GM18520 (cell line): Measurements from ENCODE around the gene NXPE4.
"Not testable (repeated sequence)": the region's sequence is repeated elsewhere in the genome, so short reads cannot be mapped to it uniquely, and the experiment has no call there.

Experiments used
- ATAC-seq: cut with Tn5 transposase; IDR thresholded peaks from one replicate; pipeline ENCODE4 v1.9.1; 2021; ENCODE audit not compliant: unreplicated experiment

Gene NXPE4

DNA sequence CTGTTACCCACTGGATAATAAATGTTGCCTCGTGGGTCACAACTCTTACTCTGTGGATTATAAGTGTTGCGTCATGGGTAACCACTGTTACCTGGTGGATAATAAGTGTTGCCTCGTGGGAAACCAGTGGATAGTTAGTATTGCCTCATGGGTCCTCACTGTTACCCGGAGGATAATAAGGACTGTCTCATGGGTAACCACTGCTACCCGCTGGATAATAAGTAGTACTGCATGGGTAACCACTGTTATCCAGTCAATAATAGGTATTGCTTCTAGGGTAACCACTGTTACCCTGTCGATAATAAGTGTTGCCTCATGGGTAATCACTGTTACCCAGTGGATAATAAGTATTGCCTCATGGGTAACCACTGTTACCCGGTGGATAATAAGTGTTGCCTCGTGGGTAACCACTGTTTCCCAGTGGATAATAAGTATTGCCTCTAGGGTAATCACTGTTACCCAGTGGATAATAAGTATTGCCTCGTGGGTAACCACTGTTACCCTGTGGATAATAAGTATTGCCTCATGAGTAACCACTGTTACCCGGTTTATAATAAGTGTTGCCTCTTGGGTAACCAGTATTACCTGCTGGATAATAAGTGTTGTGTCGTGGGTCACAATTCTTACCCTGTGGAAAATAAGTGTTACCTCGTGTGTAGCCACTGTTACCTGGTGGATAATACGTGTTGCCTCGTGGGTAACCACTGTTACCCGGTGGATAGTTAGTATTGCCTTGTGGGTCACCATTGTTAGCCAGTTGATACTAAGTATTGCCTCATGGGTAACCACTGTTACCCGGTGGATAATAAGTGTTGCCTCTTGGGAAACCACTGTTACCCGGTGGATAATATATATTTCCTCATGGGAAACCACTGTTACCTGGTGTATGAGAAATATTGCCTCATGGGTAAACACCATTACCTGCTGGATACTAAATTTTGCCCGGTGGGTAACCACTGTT, 15.7 kb upstream of the NXPE4 start:
- no peak for ATAC-seq

DNA sequence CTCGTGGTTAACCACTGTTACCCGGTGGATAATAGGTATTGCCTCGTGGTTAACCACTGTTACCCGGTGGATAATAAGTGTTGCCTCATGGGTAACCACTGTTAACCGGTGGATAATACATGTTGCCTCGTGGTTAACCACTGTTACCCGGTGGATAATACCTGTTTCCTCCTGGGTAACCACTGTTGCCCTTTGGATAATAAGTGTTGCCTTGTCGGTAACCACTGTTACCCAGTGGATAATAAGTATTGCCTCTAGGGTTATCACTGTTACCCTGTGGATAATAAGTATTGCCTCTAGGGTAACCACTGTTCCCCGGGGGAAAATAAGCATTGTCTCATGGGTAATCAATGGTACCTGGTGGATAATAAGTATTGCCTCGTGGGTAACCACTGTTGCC, 15.0 kb upstream of the NXPE4 start:
- no peak for ATAC-seq

DNA sequence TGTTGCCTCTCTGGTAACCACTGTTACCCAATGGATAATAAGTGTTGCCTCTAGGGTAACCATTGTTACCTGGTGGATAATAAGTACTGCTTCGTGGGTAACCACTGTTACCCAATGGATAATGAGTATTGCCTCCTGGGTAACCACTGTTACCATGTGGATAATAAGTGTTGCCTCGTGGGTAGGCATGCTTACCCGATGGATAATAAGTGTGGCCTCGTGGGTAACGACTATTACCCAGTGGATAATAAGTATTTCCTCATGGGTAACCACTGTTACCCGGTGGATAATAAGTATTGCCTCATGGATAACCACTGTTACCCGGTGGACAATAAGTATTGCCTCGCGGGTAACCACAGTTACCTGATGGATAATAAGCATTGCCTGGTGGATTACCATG, 13.8 kb upstream of the NXPE4 start:
- ATAC-seq = no peak

DNA sequence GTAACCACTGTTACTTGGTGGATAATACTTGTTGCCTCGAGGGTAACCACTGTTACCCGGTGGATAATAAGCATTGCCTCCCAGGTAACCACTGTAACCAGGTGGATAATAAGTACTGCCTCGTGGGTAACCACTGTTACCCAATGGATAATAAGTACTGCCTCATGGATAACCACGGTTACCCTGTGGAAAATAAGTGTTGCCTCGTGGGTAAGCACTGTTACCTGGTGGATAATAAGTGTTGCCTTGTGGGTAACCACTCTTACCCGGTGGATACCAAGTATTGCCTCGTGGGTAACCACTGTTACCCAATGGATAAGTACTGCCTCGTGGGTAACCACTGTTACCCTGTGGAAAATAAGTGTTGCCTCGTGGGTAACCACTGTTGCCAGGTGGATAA, 13.0 kb upstream of the NXPE4 start:
- not testable (repeated sequence) for ATAC-seq

DNA sequence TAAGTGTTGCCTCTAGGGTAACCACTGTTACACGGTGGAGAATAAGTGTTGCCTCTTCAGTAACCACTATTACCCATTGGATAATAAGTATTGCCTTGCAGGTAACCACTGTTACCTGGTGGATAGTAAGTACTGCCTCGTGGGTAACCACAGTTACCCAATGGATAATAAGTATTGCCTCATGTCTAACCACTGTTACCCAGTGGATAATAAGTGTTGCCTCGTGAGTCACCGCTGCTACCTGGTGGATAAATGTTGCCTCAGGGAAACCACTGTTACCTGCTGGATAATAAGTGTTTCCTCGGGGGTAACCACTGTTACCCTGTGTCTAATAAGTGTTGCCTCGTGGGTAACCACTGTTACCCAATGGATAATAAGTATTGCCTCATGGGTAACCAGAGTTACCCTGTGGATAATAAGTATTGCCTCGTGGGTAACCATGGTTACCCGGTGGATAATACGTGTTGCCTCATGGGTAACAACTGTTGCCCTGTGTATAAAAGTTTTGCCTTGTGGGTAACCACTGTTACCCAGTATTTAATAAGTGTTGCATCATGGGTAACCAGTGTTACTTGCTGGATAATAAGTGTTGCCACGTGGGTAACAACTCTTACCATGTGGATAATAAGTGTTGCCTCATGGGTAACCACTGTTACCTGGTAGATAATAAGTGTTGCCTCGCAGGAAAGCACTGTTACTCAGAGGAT, 12.3 kb upstream of the NXPE4 start:
- ATAC-seq = no peak

DNA sequence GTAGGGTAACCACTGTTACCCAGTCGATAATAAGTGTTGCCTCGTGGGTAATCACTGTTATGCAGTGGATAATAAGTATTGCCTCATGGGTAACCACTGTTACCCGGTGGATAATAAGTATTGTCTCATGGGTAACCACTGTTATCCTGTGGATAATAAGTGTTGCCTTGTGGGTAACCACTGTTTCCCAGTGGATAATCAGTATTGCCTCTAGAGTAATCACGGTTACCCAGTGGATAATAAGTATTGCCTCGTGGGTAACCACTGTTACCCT, 11.2 kb upstream of the NXPE4 start:
- ATAC-seq = not testable (repeated sequence)

DNA sequence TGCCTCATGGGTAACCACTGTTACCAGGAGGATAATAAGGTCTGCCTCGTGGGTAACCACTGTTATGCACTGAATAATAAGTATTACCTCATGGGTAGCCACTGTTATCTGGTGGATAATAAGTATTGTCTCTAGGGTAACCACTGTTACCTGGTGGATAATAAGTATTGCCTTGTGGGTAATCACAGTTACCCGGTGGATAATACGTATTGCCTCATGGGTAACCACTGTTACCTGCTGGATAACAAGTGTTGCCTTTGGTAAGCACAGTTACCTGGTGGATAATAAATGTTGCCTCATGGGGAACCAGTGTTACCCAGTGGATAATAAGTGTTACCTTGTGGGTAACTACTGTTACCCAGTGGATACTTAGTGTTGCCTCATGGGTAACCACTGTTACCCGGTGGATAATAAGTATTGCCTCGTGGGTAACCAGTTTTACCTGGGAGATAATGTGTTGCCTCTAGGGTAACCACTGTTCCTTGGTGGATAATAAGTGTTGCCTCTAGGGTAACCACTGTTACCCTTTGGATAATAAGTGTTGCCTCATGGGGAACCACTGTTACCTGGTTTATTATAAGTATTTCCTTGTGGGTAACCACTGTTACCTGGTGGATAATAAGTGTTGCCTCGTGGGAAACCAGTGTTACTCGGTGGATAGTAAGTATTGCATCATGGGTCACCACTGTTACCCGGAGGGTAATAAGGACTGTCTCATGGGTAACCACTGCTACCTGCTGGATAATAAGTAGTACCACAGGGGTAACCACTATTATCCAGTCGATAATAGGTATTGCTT, 10.6 kb upstream of the NXPE4 start:
- no peak for ATAC-seq

DNA sequence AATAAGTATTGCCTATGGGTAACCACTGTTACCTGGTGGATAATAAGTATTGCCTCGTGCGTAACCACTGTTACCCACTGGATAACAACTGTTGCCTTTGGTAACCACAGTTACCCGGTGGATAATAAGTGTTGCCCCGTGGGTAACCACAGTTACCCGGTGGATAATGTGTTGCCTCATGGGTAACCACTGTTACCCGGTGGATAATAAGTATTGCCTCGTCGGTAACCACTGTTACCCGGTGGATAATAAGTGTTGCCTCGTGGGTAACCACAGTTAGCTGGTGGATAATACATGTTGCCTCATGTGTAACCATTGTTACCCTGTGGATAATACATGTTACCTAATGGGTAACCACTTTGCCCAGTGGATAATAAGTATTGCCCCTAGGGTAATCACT, 9.8 kb upstream of the NXPE4 start:
- ATAC-seq = no peak

DNA sequence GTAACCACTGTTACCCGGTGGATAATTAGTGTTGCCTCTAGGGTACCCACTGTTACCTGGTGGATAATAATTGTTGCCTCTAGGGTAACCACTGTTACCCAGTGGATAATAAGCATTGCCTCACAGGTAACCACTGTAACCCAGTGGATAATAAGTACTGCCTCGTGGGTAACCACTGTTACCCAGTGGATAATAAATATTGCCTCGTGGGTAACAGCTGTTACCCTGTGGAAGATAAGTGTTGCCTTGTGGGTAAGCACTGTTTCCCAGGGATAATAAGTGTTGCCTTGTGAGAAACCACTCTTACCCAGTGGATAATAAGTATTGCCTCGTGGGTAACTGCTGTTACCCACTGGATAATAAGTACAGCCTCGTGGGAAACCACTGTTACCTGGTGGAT, 9.3 kb upstream of the NXPE4 start:
- no peak for ATAC-seq

DNA sequence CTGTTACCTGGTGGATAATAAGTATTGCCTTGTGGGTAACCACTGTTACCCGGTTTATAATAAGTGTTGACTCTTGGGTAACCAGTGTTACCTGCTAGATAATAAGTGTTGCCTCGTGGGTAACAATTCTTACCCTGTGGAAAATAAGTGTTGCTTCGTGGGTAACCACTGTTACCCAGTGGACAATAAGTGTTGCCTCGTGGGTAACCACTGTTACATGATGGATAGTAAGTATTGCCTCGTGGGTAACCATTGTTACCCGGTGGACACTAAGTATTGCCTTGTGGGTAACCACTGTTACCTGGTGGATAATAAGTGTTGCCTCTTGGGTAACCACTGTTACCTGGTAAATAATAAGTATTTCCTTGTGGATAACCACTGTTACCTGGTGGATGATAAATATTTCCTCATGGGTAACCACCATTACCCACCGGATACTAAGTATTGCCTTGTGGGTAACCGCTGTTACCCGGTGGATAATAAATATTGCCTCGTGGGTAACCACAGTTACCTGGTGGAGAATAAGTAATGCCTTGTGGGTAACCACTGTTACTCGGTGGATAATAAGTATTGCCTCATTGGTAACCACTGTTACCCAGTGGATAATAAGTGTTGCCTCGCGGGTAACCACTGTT, 8.7 kb upstream of the NXPE4 start:
- no peak for ATAC-seq

DNA sequence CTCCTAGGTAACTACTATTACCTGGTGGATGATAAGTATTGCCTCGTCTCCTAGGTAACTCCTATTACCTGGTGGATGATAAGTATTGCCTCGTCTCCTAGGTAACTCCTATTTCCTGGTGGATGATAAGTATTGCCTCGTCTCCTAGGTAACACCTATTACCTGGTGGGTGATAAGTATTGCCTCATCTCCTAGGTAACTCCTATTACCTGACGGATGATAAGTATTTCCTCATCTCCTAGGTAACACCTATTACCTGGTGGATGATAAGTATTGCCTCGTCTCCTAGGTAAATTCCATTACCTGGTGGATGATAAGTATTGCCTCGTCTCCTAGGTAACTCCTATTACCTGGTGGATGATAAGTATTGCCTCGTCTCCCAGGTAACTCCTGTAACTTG, 7.6 kb upstream of the NXPE4 start:
- ATAC-seq = not testable (repeated sequence)

DNA sequence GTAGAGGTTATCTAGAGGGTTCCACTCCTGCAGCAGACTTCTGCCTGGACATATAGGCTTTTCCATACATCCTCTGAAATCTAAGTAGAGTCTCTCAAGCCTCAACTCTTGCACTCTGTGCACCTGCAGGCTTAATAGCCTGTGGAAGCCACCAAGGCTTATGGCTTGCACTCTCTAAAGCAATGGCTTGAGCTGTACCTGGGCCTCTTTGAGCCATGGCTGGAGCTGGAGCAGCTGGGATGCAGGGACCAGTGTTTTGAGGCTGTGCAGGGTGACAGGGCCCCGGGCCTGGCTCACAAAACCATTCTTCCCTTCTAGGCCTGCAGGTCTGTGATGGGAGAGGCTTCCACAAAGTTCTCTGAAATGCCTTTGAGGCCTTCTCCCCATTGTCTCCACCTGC, 2.9 kb upstream of the NXPE4 start:
- ATAC-seq = no peak

DNA sequence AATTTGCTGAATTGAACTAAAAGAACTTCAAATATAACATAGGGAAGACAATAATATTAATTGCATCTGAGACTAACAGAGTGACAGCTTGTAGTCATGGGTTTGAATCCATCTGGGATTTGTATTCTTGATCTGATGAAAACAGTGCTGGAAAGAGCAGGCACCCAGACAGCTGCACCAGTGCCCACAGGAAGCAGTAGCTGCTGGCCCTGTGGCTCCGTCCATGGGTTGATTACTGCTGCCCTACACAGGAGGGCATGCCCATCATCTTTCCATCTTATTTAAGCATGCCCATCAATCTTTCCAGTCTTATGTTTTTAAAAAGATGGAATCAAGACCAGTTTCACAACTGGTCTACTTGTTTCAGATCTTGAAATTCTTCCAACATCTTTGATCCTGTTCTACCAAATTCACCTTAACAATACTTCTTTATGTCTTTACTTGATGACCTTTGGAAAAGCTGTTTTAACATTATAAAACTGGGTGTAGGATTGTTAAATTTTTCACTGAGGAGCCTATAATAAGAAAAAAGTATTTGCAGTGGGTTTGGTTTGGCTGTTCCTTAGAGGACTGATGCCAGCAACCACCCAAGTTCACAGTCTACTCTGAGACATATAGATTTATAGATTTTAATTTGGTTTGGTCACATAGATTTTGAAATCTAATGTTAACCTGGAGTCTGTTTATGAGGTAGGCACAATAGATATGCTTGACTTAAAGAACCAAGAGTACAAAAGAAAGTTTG, 761 bp upstream of the NXPE4 start:
- no peak for ATAC-seq

DNA sequence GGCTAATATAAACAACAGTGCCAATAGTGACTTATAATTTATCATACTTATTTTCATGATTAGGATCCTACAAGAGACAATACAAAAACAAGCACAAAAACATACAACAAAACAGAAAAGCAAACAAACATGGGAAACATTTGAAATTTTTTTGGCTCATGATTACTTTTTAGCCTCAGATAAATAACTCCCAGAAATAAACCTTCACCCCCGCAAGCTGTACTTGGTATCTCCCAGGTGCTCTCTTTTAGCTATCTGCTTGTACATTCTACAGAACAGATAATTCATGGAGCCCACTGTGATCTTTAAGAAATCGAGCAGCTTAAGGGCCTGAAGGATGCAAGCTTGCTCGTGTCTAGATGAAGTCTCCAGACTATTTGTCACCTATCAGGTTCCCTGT, 883 bp downstream of the NXPE4 start:
- ATAC-seq = no peak

DNA sequence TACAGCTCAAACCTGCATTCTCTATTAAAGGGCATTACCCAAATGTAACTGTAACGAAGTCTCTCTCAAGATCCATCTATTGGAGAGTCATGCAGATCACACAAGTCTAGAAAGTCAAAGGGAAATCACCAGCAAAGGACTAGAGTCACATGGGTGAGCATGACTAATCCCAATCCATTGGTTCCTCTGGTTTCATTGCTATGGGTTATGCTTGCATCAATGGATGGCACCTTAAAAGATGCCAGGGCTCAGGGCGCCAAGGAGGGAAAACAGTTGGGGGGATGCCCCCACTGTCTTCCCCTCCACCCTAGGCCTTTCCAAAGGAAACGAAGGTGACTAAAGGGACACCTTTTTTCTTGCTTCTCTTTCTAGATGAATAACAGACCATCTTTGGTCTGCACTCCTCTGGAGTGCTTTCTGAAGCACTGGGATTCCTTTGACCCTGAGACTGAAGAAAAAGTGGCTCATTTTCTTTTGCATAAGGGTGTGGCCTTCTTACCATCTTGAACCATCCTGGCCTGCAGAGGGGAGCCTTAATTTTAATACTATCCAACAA, 8.1 kb downstream of the NXPE4 start:
- no peak for ATAC-seq

DNA sequence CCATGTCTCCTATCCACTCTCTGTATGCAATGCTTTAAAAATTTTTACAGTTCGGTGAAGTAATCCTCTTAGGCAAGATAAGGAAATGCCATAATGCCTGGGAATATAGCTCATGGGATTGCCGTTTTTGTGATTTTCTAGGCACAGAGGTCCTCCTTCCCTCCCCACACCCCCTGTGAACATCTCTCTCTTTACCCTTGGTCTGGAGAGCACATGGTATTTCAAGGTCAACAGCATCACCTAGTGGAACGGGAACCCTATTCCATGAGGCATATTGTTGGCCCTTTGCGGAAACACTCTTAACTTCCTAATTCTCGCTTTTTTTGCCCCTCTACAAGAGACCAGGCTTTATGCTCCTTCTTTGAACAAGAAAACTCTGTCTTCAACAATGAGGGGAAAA, 8.8 kb downstream of the NXPE4 start:
- no peak for ATAC-seq

DNA sequence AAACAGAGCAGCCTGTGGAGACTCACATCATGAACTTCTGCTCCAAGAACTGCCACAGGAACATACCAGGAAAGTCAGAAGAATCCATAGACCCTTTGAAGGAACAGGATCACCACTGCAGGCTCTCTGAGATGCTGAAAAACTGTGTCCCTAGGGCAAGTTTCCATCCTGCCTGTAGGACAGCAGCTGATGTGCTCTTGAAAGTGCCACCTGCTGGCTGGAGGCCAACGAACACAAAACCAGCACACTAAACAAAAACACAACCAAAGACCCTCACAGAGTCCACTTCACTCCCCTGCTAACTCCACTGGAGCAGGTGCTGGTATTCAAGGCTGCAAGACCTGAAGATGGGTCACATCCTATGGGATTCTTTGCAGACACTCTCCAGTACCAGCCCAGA, 23.9 kb downstream of the NXPE4 start:
- ATAC-seq = no peak

DNA sequence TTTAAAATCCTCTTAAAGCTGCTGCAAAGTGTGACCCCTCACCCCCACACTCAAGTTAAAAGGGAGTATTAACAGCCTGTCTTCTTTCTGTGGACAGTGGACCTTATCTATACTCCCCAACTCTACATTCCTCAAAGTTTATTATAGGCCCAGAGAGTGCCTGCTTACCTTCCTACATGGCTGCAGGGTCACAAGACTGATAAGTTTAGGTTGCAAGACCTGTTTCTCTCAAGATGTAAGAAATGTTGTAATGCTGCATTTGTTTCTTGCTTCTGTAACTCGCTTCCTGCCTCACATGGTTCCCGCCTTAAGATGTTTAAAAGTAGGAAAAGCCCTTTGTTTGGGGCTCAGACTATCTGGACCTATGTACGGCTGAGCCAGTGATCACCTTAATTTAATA, 25.8 kb downstream of the NXPE4 start:
- ATAC-seq = no peak

DNA sequence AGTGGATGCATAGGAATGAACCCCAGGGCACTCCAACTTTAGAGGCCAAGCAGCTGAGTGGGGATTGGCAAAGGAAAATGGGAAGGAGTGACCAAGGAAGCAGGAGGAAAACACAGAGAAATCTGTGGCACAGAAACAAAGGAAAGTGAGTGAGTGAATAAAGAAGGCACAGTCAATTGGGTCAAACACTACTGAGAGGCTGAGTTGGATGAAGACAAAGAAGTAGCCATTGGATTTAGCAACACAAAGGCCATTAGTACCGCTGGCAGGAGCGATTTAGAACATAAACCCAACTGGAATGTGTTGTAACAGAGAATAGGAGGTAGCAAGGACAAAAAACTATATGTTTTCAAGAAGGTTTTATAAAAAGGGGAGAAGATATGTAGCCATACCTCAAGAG, 29.3 kb downstream of the NXPE4 start:
- no peak for ATAC-seq

DNA sequence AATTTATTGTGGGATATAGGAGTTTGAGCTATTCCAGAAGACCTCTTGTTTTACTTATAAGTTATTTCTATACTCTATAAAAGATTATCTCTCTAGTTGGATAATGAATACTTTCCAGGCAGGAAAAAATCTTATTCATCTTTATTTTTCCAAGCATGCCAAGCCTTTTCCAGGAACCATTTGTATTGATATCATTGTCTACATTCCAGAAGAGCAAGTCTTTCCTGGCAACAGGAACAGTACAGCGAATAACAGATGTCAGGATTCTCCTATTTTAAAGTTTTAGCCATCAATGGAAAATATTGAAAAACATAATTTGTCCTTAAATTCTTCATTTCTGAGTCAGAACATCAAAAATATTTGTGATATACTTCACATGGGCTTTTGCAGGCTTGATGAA, 30.8 kb downstream of the NXPE4 start:
- no peak for ATAC-seq
